Endometrial microvascular endothelial cells (primary cell): Measurements from ENCODE around the gene CEP68. TPM values are rescaled to one million over a fixed set of nuclear protein-coding genes. Genes with fewer than 3 reads are reported as not detected.
"Not testable (repeated sequence)": the region's sequence is repeated elsewhere in the genome, so short reads cannot be mapped to it uniquely, and the experiment has no call there.

ENCODE experiments used
- in situ Hi-C: cut with HindIII; loops from 2 replicates; pipeline ENCODE4 v1.10.0; 2017; ENCODE audit warnings: low sequenced_read_pairs, low pct_unique_long_range_greater_than_20kb; ENCODE audit errors: inconsistent ontology term
- total RNA-seq: library from RNA; depleted of rRNA; stranded (reverse); fragments of >200 nt; gene quantifications from one replicate; pipeline ENCODE4 v1.2.3, GENCODE V29; 2015; ENCODE audit errors: inconsistent ontology term

CEP68 gene
- total RNA-seq, 1 donor from 2014 or later, result 7.3 TPM

GRCh38 chr2:65114921-65115320 lies 58.7 kb downstream of the CEP68 start:
- in situ Hi-C loops, result no loop called here

- in situ Hi-C loops, result no loop called here
Observed at GRCh38 chr2:65116645-65117044, 60.4 kb downstream of the CEP68 start.

GRCh38 chr2:65120990-65121693 lies 64.9 kb downstream of the CEP68 start:
- in situ Hi-C loops, result no loop called here

GRCh38 chr2:65122313-65122712 lies 66.1 kb downstream of the CEP68 start:
- in situ Hi-C loops, result no loop called here

- in situ Hi-C loops, result not testable (repeated sequence)
Observed at GRCh38 chr2:65125457-65125856, 69.2 kb downstream of the CEP68 start.

GRCh38 chr2:65128297-65129190 lies 72.3 kb downstream of the CEP68 start:
- in situ Hi-C loops, result no loop called here

GRCh38 chr2:65129286-65129825 lies 73.1 kb downstream of the CEP68 start:
- in situ Hi-C loops, result no loop called here

- in situ Hi-C loops, result no loop called here
Observed at GRCh38 chr2:65129826-65130663, 73.8 kb downstream of the CEP68 start, which contains the start of gene RAB1A. Gene RAB1A, minus strand, starts transcription at chr2:65130106. Its CDS starts 191 bp downstream, at chr2:65129915.

- in situ Hi-C loops, result no loop called here
Observed at GRCh38 chr2:65130664-65131175, 74.5 kb downstream of the CEP68 start.

GRCh38 chr2:65132930-65133329 lies 76.7 kb downstream of the CEP68 start:
- in situ Hi-C loops, result not testable (repeated sequence)

GRCh38 chr2:65133626-65134025 lies 77.4 kb downstream of the CEP68 start:
- in situ Hi-C loops, result no loop called here

- in situ Hi-C loops, result no loop called here
Observed at GRCh38 chr2:65134158-65134557, 77.9 kb downstream of the CEP68 start.

GRCh38 chr2:65136253-65136652 lies 80.0 kb downstream of the CEP68 start:
- in situ Hi-C loops, result no loop called here

Other genes with a start within 250 kb of the CEP68 start
- gene SLC1A4, start 67.0 kb upstream of the CEP68 start, total RNA-seq, result 5.6 TPM
- 104 TPM for gene RAB1A, start 73.7 kb downstream of the CEP68 start, total RNA-seq
- gene ACTR2, start 171.4 kb downstream of the CEP68 start, total RNA-seq, result 161 TPM